MCF 10A (cell line): Measurements from ENCODE around the gene ANGPTL8. TPM values are rescaled to one million over a fixed set of nuclear protein-coding genes. Genes with fewer than 3 reads are reported as not detected.

Experiments used
- BruUV-seq: library from RNA; stranded (reverse); fragments of 400-500 nt; replicated peaks from 2 replicates; lab custom pipeline; 2021; lab: Mats Ljungman, UMichigan
- CTCF ChIA-PET: fragments of 300-600 bp; sonication (Branson Sonifier 250); formaldehyde crosslinking; extraction: SDS; loops from one replicate; lab custom pipeline; 2021; ENCODE audit warnings: antibody characterized with exemption, inconsistent platforms; lab: Yijun Ruan, JAX
- POLR2A ChIA-PET: fragments of 300-600, 350-650 bp; sonication (Branson Sonifier 250); formaldehyde crosslinking; extraction: SDS; loops from one replicate; lab custom pipeline; 2020; ENCODE audit warnings: antibody characterized with exemption, inconsistent platforms; lab: Yijun Ruan, JAX
- DNase-seq: peaks from one replicate; pipeline ENCODE4 v3.0.0-alpha.2; 2018; ENCODE audit not compliant: unreplicated experiment
- H3K27ac Mint-ChIP-seq: one replicate; pipeline ENCODE4 v1.8.0; 2022; ENCODE audit warnings: mild to moderate bottlenecking, low read depth, mixed read lengths; ENCODE audit not compliant: unreplicated experiment
- H3K27me3 Mint-ChIP-seq: one replicate; pipeline ENCODE4 v1.8.0; 2022; ENCODE audit warnings: mixed read lengths; ENCODE audit not compliant: insufficient read depth, unreplicated experiment
- H3K36me3 Mint-ChIP-seq: one replicate; pipeline ENCODE4 v1.8.0; 2022; ENCODE audit warnings: mild to moderate bottlenecking, moderate library complexity, mixed read lengths; ENCODE audit not compliant: insufficient read depth, unreplicated experiment
- H3K4me1 Mint-ChIP-seq: one replicate; pipeline ENCODE4 v1.8.0; 2022; ENCODE audit warnings: mixed read lengths; ENCODE audit not compliant: insufficient read depth, unreplicated experiment
- H3K4me3 Mint-ChIP-seq: one replicate; pipeline ENCODE4 v1.8.0; 2022; ENCODE audit warnings: mild to moderate bottlenecking, moderate library complexity, mixed read lengths; ENCODE audit not compliant: unreplicated experiment
- H3K9me3 Mint-ChIP-seq: one replicate; pipeline ENCODE4 v1.8.0; 2022; ENCODE audit warnings: mixed read lengths; ENCODE audit not compliant: unreplicated experiment
- CTCF ChIP-seq: fragments of 200-600 bp; IDR thresholded peaks from one replicate; pipeline ENCODE4 v1.8.0; 2022; ENCODE audit warnings: antibody characterized with exemption, mild to moderate bottlenecking; ENCODE audit not compliant: unreplicated experiment
- intact Hi-C: fragments of 100-400 bp; cut with micrococcal nuclease; formaldehyde crosslinking; loops from 2 replicates; pipeline ENCODE4 v1.14.1; 2022
- total RNA-seq: library from RNA; stranded (reverse); gene quantifications from 2 replicates; pipeline ENCODE4 v1.2.3, GENCODE V29; 2022

The ANGPTL8 gene
- total RNA-seq, 1 experiment from 2014 or later = not detected

GRCh38 chr19:11223200-11223599 is 16.2 kb upstream of the ANGPTL8 start:
- POLR2A ChIA-PET = interaction anchor here (0.7 kb wide), 1 partner anchor 100 kb away, joined by 3 read pairs; no protein-coding TSS in a partner anchor
- no peak for DNase-seq
- peaks cover 10% of the 10 kb centered on the region for H3K36me3 Mint-ChIP-seq
- H3K4me1 Mint-ChIP-seq = no peaks in the 10 kb centered on the region
- intact Hi-C loops = no loop called here
- H3K9me3 Mint-ChIP-seq = peaks cover 26% of the 10 kb centered on the region
- CTCF ChIA-PET = interaction anchor here (0.6 to 1.4 kb wide), 3 partner anchors 10 to 19 kb away, joined by 3 to 4 read pairs (median 3); no protein-coding TSS in a partner anchor
- no TSS peak for BruUV-seq
- no peaks in the 10 kb centered on the region for H3K27me3 Mint-ChIP-seq
- no peak overlapping the region for H3K4me3 Mint-ChIP-seq
- no peak for TF ChIP-seq CTCF
- no peak overlapping the region for H3K27ac Mint-ChIP-seq

- no peaks in the 10 kb centered on the region for H3K27me3 Mint-ChIP-seq
- H3K4me3 Mint-ChIP-seq = no peak overlapping the region
- POLR2A ChIA-PET = no interaction called here
- intact Hi-C loops = no loop called here
- H3K4me1 Mint-ChIP-seq = no peaks in the 10 kb centered on the region
- no peak for TF ChIP-seq CTCF
- BruUV-seq = no TSS peak
- H3K27ac Mint-ChIP-seq = no peak overlapping the region
- peaks cover 10% of the 10 kb centered on the region for H3K36me3 Mint-ChIP-seq
- DNase-seq = no peak
- CTCF ChIA-PET = interaction anchor here (1.4 to 1.8 kb wide), 2 partner anchors 11 to 19 kb away, joined by 3 read pairs; no protein-coding TSS in a partner anchor
- peaks cover 26% of the 10 kb centered on the region for H3K9me3 Mint-ChIP-seq
These were observed 15.0 kb upstream of the ANGPTL8 start for GRCh38 chr19:11224429-11224828.

- intact Hi-C loops = no loop called here
- TF ChIP-seq CTCF = no peak
- CTCF ChIA-PET = interaction anchor here (0.6 to 1.8 kb wide), 3 partner anchors 18 to 1398 kb away, joined by 3 to 4 read pairs (median 3); no protein-coding TSS in a partner anchor
- no TSS peak for BruUV-seq
- H3K9me3 Mint-ChIP-seq = peaks cover 25% of the 10 kb centered on the region
- H3K27ac Mint-ChIP-seq = no peak overlapping the region
- no peaks in the 10 kb centered on the region for H3K4me1 Mint-ChIP-seq
- DNase-seq = no peak
- POLR2A ChIA-PET = no interaction called here
- H3K4me3 Mint-ChIP-seq = no peak overlapping the region
- H3K27me3 Mint-ChIP-seq = no peaks in the 10 kb centered on the region
- peaks cover 10% of the 10 kb centered on the region for H3K36me3 Mint-ChIP-seq
These were observed 14.2 kb upstream of the ANGPTL8 start for GRCh38 chr19:11225172-11225571.

GRCh38 chr19:11225815-11226214 is 13.6 kb upstream of the ANGPTL8 start:
- intact Hi-C loops = no loop called here
- peaks cover 10% of the 10 kb centered on the region for H3K36me3 Mint-ChIP-seq
- ChIA-PET POLR2A (no interaction called here), CTCF (interaction anchor here (0.6 to 1.8 kb wide), 3 partner anchors 17 to 1397 kb away, joined by 3 to 4 read pairs (median 3); no protein-coding TSS in a partner anchor)
- H3K27ac Mint-ChIP-seq = no peak overlapping the region
- no peak overlapping the region for H3K4me3 Mint-ChIP-seq
- no peaks in the 10 kb centered on the region for H3K4me1 Mint-ChIP-seq
- TF ChIP-seq CTCF = no peak
- DNase-seq = no peak
- no peaks in the 10 kb centered on the region for H3K27me3 Mint-ChIP-seq
- BruUV-seq = no TSS peak
- peaks cover 18% of the 10 kb centered on the region for H3K9me3 Mint-ChIP-seq
